UCSD-AML1 (cell line): Measurements from ENCODE around the gene DNAAF3.
"Not testable (repeated sequence)": the region's sequence is repeated elsewhere in the genome, so short reads cannot be mapped to it uniquely, and the experiment has no call there.

Experiments used
- DNase-seq: peaks from one replicate; lab custom pipeline; 2025; ENCODE audit not compliant: unreplicated experiment; lab: John Stamatoyannopoulos, UW

Gene DNAAF3

DNA sequence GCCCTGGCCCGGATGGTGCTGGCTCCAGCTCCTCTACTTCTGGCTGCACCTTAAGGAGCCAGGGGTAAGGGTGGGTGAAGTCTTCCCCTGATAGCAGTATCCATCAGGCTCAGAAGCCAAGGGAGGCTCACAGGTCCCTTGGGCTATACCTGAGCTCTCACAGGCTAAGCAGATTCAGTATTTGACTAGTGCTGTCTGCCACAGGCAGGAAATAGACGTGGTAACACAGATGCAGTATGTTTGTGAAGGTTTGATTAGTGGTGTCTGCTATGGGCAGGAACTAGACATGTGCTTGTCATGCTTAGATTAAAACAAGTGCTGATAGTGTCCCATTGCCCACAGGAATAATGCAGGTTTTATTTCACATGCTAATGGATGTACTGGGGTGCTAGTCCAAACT lies 9.7 kb upstream of the DNAAF3 start:
- no peak for DNase-seq

DNA sequence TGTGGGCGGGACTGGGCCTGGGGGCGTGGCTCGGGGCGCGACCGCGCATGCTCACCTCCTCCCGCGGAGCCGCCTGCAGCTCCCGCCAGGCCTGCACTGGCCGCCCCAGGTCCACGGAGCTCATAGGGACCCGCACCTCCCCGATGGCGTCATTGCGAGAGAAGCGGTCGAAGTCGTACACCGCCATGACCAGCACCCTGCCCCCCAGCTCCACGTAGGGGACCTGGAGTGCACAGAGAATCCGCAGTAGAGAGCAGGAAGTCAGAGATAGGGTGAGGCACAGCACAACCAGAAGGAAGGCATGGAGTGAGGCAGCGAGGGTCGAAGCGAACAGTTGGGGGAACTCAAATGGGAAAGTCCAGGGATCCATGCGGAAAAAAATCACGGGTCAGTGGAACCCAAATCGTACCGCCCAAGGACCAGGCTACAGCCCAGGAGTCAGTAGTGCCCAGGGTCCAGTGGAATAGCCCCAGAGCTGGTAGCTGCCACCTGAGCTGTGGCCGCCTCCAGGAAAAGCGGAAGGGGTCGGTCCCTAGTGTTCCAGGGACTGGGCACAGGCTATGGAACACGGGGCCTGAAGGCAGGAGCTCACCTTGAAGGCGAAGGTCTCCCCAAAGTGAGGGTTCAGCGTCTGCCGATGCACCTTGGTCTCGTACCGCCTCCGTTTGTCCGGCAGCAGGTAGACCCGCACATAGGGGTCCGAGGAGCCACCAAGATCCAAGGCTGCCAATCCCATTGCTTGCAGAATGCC lies 8.9 kb upstream of the DNAAF3 start:
- DNase-seq: no peak

DNA sequence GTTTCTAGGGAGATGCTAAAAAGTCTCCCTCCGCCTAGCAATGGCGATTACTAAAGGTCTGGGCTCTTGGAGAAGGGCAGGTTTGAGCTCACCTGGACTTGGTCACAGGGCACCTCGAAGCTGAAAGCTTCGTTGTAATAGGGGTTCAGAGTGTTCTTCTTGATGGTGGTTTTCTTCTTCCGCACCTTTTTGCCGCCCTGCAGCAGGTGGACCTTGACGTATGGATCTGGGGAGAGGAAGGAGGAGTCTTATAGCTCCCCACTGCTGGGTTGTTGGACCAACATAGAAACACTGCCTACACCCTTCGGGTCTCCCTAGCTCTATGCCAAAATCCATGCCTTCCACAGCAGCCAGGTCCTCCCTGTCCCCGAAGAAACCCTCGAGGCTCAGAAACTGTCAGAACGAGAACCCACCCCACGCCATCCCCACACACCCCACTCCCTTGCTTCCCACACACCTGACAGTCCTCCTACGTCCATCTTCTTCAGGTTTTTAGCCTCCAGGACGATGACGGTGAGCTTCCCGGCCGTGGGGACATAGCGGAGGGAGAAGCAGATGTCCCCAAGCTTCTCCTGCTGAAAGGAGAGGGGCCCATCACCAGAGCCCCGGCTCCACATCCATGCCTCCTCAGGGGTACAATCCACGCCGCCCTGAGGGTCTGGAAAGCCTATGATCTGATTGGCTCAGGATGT lies 8.2 kb upstream of the DNAAF3 start:
- DNase-seq: no peak

DNA sequence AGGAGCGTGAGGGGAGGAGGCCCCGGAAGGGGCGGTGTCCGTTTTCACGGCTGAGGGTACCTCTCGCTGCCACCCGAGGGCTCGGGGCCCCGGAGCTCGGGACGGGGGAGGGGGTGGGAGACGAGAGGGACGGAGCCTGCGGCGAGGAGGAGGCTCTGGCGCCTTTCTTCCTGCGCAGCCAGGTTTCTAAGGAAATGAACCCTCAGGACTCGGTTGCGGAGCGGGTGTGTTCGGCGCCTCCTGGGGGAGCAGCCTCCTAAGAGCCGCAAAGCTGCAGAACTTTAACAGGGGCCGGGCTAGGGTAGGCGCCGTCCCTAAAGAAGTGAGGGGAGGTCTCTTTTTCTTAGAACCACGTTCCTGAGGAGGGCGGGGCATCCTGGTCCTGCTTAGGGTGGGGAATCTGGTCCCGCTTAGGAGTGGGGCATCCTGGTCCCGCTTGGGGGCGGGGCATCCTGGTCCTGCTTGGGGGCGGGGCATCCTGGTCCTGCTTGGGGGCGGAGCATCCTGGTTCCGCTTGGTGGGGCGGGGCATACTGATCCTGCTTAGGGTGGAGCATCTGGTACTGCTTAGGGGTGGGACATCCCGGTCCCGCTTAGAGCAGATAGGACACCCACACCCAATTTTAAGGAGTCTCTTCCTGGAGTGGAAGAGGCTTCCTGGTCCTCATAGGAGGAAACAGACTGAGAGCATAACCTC lies 7.4 kb upstream of the DNAAF3 start:
- DNase-seq: peak; percentile 83

DNA sequence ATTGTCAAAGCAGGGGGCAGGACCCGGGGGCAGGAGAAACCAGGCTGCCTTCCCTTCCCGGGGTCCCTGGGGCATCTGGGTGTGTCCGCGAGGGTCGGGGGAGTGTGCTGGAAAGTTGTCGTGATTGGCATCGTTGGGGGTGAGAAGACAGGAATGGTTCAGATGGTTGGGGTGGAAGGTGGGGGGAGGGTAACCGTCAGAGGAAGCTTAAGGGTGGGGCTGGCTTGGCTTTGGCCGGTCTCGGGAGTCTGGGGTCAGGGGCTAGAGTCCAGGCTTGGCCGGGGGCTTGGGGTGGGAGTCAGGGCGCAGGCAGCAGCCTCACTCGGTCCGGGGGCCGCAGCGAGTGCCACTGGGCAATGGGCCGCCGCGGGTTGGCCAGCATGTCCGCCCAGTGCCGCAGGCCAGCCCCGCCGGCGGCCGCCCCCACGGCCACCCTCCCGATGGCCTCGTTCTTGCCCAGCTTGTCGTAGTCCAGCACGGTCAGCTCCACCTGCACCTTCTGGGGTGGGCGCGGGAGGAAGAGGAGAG lies 6.8 kb upstream of the DNAAF3 start:
- DNase-seq: no peak

DNA sequence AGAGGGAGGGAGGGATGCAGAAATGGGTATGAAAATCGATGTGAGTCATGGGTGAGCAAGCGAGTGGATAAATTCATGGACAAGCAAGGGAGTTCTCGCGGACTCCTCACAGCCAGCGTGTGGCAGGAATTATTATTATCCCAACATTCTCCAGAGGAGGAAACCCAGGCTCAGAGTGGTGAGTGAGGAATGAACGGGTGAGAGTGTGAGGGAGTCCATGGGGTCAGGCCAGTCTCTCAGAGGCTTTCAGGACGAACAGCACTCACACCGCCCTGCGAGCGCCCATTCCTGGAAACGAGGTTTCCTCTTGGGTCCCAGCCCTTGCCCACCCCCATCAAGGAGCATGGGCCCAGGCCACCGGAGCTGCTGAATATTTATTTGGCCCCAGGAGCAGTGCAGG lies 6.3 kb upstream of the DNAAF3 start:
- no peak for DNase-seq

DNA sequence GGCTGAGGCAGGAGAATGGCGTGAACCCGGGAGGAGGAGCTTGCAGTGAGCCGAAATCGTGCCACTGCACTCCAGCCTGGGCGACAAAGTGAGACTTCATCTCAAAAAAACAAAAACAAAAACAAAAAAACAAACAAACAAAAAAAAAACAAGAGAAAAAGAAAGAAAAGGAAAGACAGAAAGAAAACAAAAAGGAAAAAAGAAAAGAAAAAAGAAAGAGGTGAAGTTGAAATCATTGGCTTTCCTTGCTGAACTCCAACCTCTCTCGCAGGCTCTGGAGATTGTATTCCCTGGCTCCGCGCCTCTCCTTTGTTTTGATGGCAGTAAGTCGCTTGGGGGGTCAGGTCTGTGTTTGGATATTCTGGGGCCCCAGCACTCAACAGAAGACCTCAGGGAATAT lies 5.9 kb upstream of the DNAAF3 start:
- not testable (repeated sequence) for DNase-seq

DNA sequence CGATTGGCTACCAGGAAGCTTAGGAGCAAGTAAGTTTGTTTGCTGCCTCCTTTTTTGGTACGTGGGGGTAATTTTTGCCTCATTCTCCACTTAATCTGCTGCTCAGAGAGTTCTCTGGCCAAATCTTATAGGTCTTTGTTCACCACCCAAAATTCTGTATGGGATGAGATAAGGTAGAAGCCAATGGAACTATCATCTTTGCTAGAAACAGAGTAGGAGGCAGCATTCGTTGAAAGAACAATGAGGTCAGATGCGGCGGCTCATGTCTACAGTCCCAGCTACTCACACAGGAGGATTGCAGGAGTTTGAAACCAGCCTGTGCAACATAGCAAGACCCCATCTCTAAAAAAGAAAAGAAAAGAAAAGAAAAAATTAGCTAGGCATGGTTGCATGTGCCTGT lies 5.0 kb upstream of the DNAAF3 start:
- DNase-seq: no peak

DNA sequence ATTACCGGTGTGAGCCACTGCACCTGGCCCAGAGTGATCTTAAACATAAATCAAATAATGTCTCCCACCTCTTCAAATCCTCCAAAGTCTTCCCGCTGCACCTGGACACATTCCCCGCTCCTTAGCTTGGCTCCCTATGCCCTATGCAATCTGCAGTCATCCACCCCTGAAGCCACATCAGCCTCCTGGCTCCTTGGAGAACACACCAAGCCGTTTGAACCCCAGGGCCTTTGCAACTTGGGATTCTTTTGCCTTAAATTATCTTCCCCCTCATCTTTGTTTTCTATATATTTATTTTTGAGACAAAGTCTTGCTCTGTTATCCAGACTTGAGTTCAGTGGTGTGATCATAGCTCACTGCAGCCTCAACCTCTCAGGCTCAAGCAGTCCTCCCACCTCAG lies 2.7 kb upstream of the DNAAF3 start:
- no peak for DNase-seq

DNA sequence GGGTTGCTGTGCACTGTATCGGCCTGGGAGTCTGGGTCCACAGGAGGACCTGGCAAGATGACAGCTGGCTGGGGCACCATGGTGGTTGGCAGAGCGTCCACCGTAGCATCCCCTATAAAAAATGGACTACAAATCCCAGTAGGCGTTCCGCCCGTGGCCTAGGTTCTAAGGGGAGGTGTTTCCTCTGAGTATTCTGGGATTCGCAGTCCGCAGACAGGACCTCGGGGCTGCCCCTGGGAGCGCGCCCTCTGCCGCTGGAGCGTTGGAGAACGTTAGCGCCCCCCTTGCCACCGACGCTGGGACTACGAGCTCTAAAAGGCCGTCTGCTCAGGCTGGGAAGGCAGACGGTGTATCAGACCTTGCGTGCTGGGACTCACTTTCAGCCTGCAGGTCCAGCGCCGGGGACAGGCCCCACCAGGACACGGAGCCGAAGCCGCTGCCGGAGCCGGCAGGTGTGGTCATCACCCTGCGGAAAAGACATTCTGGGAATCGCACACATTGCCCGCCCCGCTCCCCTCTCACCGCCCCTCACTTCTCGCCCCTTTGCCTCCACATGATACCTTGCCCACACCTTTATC lies 372 bp downstream of the DNAAF3 start:
- peak; percentile 87 for DNase-seq

DNA sequence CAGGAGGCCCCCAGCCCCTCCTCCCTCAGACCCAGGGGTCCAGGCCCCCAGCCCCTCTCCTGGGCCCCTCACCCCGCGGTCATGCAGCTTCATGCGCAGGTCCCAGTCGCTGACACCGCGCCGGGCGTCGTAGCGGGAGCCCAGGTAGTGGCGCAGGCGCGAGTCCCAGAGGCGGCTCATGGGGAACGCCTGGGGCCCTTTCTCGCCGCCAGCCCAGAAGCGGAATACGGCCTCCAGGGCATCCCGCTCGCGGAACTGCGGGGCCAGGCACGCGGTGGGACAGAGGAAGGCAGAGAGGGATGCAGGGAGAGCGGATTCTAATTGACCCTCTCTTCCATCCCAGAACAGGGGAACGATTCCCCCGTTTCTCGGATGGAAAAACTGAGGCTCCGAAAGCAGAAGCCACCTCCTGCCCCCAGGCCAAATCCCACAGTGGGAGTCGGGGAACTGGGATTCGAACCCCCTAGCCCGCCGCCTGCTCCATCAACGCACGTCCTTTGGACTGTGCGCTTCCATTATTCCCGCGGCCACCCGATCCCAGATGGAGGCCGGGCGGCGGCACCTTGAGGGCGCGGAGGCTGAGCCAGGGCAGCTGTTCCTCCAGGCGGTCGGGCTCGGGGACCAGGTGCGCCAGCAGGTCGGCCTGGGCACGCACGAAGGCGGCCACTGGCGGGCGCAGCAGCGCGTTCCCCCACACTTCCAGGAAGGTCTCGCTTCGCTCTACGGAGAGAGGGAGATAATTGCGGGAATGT lies 4.7 kb downstream of the DNAAF3 start:
- no peak for DNase-seq

DNA sequence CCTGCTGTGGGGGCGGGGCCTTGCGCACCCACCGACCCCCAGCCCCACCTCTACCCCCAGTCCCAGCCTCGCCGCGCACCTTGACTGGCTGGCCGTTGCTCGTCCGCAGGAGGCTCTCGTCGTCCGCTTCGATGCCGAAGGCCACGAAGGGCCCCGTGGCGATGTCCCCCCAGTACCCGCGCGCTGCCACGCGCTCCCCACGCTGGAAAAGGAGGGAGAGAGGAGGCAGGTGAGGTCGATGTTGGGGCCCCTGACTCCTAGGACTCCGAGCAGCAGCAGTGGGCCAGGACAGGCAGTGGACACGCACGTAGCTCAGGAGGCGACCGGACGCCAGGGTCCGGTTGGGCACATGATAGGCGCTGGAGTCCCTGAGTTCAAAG lies 5.4 kb downstream of the DNAAF3 start:
- DNase-seq: no peak

DNA sequence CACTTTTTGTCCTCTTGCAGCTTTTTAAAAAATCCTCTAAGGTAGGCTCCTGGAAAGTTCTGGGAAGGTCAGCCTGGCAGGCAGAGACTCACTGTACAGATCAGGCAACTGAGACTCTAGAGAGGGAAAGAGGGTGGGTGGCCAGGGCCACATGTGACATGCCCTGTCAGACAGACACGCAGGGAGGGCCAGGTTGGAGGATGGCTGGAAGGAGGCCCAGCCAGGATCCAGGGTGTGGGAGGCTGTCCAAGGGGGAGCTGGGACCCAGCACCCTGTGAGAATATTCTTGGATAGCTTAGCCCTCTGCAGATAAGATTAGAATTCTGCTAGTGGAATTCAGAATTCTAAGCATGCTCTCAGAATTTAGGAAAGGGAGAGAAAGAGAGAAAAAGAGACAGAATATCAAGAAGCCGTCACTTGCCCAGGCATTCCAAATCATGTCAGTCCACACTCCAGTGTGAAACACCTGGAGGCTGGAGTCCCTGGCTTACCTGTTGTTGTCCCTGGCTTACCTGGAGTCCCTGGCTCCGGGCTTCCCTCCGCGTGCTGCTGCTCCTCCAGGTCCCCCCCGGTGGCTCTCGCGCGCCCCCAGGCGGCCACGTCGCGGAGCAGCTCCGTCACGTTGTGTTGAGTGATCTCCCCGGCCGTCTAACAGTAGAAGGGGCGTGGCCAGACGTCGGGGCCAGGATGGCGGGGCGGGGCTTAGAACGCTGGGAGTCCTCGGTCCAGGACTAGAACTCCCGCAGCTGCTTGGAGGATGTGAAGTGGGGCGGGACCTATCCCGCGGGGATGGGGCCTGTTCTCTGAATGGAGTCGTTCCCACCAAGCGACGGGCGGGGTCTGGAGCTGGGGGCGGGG lies 6.1 kb downstream of the DNAAF3 start:
- peak; percentile 96 for DNase-seq

DNA sequence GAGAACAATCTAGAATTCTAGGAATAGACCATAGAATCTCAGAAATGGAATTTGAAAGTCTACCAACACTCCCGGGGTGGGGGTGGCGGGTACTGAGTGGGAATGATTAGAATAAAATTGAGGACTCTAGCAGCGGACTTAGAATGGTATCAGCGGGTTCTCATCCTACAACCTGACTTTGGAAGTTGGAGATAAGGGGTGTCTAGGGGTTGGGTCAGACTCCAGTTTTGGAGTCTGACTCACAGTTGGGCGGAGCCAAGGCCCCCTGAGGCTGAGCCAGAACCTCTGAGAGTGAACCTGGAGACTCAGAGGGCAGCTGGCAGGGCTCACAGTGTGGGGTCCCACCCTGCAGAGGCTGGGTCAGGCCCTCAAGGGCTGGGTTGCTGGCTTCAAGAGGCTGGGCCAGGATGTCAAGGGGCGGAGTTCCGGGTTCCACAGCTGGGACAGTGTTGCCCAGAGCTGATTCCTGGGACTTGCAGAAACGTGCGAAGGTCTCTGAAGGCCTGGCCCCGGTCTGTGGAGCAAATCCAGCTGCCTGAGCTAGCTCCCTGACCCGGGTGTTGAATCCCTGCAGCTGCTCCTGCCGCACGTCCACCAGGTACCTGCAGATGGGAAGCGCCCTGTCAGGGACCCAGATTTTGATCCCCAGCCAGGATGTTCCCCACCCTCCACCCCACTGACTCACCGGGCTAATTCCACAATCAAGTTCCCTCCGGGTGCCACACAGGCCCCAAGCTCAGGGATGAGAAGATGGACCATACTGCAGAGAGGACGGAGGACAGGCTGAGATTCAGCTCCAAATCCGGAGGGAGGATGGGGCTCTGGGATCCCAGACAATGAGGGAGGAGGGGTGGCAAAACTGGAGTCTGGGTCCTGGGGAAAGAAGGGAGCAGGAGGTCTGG lies 7.3 kb downstream of the DNAAF3 start:
- DNase-seq: no peak

DNA sequence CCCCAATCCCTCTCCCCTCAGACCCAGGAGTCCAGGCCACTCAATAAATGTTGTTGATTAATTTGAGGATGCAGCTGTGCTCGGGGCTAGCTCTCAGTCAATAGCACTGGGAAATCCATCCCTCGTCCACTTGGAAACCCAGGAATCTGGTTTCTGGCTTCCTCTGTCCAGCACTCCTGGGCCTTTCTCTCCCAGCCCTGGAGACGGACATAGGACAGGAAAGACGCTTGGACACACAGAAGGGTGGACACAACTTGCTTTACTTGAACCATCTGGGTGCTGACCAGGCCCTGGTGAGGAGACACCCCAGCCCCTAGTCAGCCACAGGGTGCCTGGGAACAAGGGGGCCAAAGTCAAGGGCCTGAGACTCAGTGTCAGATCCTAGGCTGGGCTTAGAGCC lies 8.0 kb downstream of the DNAAF3 start:
- no peak for DNase-seq

DNA sequence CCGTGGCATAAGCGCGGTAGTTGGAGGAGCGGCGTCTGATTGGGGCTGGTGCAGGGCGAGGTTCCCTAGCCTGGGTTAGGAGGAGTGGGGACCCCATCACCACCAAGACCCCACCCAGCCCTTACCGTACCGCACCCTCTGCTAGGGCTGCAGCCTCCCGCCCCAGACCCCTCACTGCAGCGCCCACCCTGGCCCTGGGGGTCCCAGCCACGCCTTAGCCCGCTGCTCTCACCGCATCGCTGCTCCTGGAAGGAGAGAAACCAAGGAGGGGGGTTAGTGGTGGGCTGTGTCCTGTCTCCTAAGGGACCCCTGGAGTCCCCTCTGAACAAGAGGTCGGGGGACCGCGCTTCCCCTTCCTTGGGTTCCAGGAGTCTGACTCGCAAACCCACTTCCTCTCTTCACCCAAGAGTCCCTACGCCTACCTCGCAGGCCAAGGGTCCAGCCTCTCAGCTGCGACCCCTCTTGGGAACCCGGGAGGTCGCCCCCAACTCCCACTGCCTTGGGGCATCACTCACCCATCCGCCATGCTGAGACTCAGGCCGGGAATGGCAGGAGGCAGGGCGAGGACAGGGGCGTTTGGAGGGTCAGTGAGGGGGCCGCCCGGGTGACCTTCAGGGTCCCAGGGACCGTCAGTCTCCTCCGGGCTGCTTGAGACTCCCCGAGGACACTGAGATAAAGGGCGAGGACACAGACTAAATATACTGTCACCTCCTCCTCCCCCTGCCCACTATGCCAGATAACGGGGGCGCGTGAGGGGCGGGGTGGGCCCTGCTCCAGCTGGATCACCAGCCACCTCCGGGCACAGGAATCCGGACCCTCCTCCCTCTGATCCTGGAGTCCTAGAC lies 9.1 kb downstream of the DNAAF3 start, which contains the start of gene TNNI3:
TSS of gene TNNI3 (minus strand) at position 669 of the 845 bp plus-strand sequence. CDS start at position 526, 143 bp downstream.
- DNase-seq: no peak

DNA sequence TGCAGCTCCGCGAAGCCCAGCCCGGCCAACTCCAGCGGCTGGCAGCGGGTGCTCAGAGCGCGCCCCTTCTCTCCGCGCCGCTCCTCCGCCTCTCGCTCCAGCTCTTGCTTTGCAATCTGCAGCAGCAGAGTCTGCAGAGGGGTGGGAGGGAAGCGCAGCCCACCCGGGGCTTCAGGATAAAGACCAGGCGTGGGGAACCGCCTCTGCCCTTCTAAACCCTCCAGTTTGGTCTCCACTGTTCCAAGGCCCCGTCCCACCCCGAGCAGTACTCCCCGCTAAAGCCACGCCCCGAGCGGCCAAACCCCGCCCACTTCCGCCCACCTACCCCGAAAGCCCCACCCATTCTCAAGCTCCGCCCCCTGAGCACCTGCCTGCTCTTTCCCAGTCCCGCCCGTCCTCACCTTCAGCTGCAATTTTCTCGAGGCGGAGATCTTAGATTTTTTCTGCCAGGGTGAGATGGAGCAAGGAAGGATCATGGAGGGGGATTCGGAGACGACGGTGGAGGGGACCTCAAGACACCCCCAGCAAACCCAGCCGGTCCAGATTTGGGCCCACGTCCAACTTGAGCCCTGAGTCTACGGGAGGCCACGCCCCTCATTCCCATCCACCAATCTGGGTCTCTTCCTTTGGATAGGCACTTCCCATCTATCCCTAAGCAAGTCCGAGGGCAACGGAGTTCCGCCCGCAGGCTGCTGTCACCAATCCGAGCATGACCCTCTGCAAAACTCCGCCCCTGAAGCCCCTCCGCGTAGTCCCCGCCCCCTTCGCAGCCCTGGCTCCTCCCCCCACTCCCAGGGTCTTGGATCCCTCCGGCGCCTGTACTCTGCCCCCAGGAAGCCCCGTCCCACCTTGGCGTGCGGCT lies 10.0 kb downstream of the DNAAF3 start:
- DNase-seq: no peak
